Effector CD8-positive, alpha-beta T cell (primary cell): ENCODE measurements around the gene HEMK1.

Source experiments
- DNase-seq: peaks from one replicate; lab custom pipeline; 2025; lab: John Stamatoyannopoulos, UW
- total RNA-seq, 4 experiments: gene quantifications; one replicate each; lab custom pipeline; 2026; lab: John Stamatoyannopoulos, UW

HEMK1 gene
- total RNA-seq, result 57.8 to 165 (median 83.7) reads per million in 4 experiments

GRCh38 chr3:50568947-50569749 is at the start of gene HEMK1:
Gene HEMK1 (plus strand): TSS chr3:50569522. CDS start chr3:50571105, 1,583 bp downstream.
- DNase-seq, result peak; percentile 84

GRCh38 chr3:50520849-50521248 is 48.5 kb upstream of the HEMK1 start:
- no peak for DNase-seq

GRCh38 chr3:50521572-50521971 is 47.8 kb upstream of the HEMK1 start:
- DNase-seq, result no peak

GRCh38 chr3:50523279-50523811 is 46.0 kb upstream of the HEMK1 start:
- DNase-seq, result no peak

GRCh38 chr3:50524746-50525145 is 44.6 kb upstream of the HEMK1 start:
- no peak for DNase-seq

- no peak for DNase-seq
Measured at GRCh38 chr3:50525191-50525910, 44.0 kb upstream of the HEMK1 start.

GRCh38 chr3:50525987-50526386 is 43.3 kb upstream of the HEMK1 start:
- DNase-seq, result no peak

- DNase-seq, result no peak
Measured at GRCh38 chr3:50530001-50530970, 39.0 kb upstream of the HEMK1 start.

GRCh38 chr3:50531201-50531600 is 38.1 kb upstream of the HEMK1 start:
- DNase-seq, result no peak

GRCh38 chr3:50532062-50532705 is 37.1 kb upstream of the HEMK1 start:
- DNase-seq, result no peak

- no peak for DNase-seq
Measured at GRCh38 chr3:50533316-50533715, 36.0 kb upstream of the HEMK1 start.

- DNase-seq, result no peak
Measured at GRCh38 chr3:50533807-50534461, 35.4 kb upstream of the HEMK1 start.

GRCh38 chr3:50534681-50535330 is 34.5 kb upstream of the HEMK1 start:
- no peak for DNase-seq

GRCh38 chr3:50536471-50537180 is 32.7 kb upstream of the HEMK1 start:
- no peak for DNase-seq

- no peak for DNase-seq
Measured at GRCh38 chr3:50537421-50538129, 31.7 kb upstream of the HEMK1 start.

GRCh38 chr3:50539356-50540286 is 29.7 kb upstream of the HEMK1 start:
- no peak for DNase-seq

GRCh38 chr3:50542177-50543034 is 26.9 kb upstream of the HEMK1 start:
- peak; percentile 51 for DNase-seq
